Activated CD8-positive, alpha-beta memory T cell treated with anti-CD3 and anti-CD28 coated beads for 4 hours (primary cell): ENCODE data around the gene CNDP2.
A peak's percentile ranks its signal among the peaks of the same experiment; 100 is the strongest.

Experiments used
- DNase-seq, 2 donors: peaks; one replicate each; pipeline ENCODE4 v3.0.0-alpha.2; 2020; ENCODE audit warnings: low read depth in 2 of 2

CNDP2 gene

DNA sequence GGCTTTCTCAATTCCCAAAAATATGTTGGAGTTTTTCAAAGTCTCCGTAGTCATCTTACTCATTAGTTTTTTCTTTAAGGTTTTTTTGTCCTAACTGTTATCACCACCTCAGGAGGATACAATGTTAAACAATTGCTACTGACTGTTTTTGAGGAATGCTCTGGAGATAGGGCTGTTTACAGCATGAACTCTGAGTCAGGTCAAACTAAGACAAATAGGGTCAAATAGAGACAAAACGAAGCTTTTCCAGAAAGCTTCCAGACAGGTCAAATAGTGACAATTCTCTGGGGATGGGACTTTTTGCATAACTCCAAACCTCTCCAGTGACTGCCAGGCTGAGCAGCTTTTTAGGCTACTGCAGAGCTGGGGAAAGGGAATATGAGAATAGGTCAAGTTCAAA, 23.9 kb upstream of the CNDP2 start:
- no peak for DNase-seq

GRCh38 chr18:74473976-74474640, 22.1 kb upstream of the CNDP2 start:
- DNase-seq: no peak

GRCh38 chr18:74476140-74476539, 20.0 kb upstream of the CNDP2 start:
- no peak for DNase-seq

GRCh38 chr18:74477771-74478170, 18.4 kb upstream of the CNDP2 start:
- no peak for DNase-seq

DNA sequence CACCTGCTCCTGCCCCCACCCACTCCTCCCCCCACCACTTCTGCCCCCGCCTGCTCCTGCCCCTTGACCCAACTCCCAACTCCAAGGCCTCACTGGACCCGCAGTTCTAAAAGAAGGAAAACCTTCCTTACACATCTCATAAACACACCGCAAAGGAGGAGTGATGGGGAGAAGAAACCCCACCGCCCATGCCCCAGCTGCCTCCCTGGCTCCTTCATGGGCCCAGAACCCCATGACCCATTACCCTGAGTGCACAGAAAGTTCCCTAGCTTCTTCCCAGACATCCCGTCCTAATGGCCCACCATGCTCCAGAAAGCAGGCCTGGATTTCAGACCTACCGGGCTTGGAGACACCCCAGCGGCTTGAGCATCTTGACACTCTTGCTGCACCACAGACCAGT, 17.8 kb upstream of the CNDP2 start:
- no peak for DNase-seq

DNA sequence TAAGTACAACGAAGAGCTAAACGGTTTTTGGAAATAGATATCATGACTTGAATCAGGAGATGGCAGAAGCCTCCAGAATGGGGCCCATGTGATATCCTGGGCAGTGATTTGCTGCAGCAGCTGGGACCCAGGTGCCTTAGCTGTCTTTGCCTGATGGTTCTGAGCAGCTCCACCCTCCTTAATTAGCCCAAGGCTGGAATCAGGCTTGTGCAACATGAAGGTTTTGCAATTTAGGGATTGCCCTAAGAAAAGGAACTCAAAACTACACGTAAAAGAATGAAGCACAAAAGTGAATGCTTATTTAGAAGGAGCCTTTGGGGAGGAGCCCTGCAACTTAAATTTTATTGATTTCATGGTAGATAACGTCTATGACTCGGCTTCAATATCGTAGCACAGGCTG, 17.3 kb upstream of the CNDP2 start:
- no peak for DNase-seq

- DNase-seq: no peak
These were observed 16.5 kb upstream of the CNDP2 start for GRCh38 chr18:74479486-74480148.

- DNase-seq: no peak
These were observed 16.0 kb upstream of the CNDP2 start for GRCh38 chr18:74480149-74480651.

DNA sequence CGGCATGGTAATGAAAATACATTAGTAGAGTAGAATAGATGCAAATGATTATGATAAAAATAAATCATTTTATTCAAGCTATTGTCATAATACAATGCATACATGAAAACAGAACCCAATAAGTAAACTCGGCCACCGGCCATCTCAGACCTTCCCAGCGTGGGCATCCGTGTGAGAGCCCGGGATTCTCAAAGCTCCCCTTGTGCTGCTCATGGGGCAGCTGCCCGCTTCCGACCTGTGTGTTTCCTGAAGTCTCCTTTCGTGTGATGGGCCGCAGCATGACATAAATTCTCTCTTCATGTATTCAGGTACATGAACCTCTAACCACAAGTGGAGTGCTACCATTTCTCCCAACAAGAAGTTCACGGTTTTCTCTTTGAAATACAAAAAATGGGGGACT, 13.5 kb upstream of the CNDP2 start:
- no peak for DNase-seq

DNA sequence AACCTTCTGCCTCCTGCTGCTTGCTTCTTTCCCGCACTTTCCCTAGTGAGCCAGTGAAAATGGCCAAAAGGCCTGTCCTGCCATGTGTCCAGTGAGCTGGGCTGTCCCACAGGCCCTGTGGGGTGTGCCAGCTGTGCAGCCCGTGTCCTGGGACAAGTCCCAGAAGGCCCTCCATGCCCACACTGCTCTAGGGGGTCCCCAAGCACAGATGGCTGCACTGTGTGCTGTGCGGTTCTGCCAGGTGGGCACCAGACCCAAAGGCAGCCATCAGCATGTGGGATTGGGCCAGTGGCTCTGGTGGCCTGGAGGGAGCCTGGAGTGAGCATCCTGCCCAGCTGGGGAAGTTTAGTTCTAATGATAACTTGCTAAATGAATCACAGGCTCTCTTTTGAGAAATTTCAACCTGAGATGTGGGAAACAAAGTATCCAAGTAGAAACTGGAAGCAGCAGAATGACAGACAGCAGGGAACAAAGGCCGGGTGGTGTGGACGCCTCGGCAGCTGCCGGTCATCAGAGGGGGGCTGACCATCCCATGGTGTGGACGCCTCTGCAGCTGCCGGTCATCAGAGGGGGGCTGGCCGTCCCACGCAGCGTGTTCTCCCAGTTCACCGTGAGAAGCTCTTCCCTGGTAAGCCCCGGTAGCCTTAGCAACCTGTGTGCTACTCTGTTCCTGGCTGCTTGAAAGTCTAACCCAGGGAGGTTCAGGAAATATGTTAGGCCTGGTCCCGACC, 9.9 kb upstream of the CNDP2 start:
- DNase-seq: no peak

- DNase-seq: no peak
These were observed 7.8 kb upstream of the CNDP2 start for GRCh38 chr18:74488354-74488753.

- DNase-seq: no peak
These were observed 7.3 kb upstream of the CNDP2 start for GRCh38 chr18:74488864-74489263.

DNA sequence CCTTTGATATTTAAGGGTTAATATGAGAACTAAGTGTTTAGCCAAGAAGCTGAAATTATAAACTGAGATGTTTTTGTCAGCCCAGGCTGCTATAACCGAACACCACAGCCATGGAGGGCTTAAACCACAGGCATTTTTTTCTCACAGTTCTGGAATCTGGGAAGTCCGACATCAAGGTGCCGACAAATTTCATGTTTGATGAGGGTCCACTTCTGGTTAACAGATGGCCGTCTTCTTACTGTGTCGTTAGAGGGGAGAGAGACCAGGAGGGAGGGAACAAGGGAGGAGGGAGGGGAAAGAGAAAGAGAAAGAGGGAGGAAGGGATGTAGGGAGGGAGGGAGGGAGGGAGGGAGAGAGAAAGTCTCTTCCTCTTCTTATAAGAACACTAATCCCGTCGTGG, 6.5 kb upstream of the CNDP2 start:
- no peak for DNase-seq

DNA sequence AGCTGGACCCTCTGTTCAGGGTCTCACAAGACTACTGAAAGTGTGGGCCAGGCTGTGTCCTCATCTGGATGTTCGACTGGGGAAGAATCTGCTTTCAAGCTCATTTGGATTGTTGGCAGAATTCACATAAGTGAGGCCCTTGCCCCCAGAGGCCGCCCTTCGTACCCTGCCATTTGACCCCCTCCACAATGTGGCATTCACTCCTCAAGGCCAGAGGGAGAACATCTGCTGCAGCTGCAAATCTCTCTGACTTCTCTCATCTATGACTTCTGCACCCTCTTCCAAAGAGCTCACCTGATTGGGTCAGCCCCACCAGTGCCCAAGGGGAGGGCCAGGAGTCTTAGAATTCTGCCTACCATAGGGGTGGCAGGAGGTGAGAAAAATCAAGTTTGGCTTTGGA, 3.9 kb upstream of the CNDP2 start:
- DNase-seq: no peak

GRCh38 chr18:74493689-74494088, 2.5 kb upstream of the CNDP2 start:
- DNase-seq: peak; percentile 12 to 31

GRCh38 chr18:74494514-74494913, 1.6 kb upstream of the CNDP2 start:
- DNase-seq: no peak

- DNase-seq: peak in 1 of 2 donors; percentile 14
These were observed 553 bp downstream of the CNDP2 start for GRCh38 chr18:74496508-74497323.

- no peak for DNase-seq
These were observed 1.1 kb downstream of the CNDP2 start for GRCh38 chr18:74497324-74497676.

GRCh38 chr18:74497778-74498177, 1.6 kb downstream of the CNDP2 start:
- DNase-seq: no peak

- DNase-seq: peak; percentile 57 to 70
These were observed 2.8 kb downstream of the CNDP2 start for GRCh38 chr18:74498712-74499627.

GRCh38 chr18:74499633-74500032, 3.5 kb downstream of the CNDP2 start:
- peak; percentile 13 to 21 for DNase-seq
